Measurements from ENCODE around the gene RTN3. TPM values are rescaled to one million over a fixed set of nuclear protein-coding genes. Genes with fewer than 3 reads are reported as not detected.

The RTN3 gene
- total RNA-seq, 1 experiment from 2014 or later: 173 TPM

DNA sequence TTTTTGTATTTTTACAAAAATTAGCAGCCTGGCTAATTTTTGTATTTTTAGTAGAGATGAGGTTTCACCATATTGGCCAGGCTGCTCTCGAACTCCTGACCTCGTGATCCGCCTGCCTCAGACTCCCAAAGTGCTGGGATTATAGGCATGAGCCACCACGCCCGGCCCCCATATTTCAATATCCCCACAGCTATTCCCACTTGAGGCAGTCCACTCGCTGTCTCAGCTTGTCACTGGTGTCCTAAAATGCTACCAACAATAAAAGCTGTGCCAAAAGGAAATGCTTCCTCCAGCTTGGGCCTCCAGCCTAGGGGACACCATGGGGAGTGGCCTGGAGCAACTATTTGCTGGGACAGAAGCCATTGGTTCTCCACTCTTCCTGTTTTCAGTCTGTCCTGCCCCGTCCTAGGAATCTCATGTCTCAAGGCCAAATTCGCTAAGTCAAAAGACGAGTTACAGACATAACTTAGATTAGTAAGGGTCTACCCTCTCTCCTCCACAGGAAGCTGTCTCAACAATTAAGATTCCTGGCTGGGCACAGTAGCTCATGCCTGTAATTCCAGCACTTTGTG lies 124.6 kb downstream of the RTN3 start:
- no peak overlapping the region for H4K5ac ChIP-seq (ENCODE audit: insufficient read length, low read depth, low read length)
- H3K23ac ChIP-seq (ENCODE audit: insufficient read length, low read depth, low read length): no peak overlapping the region
- no peak for DNase-seq
- no peak overlapping the region for H4K8ac ChIP-seq (replicated peaks; ENCODE audit: insufficient read length, low read depth, low read length)
- no peak overlapping the region for H3K14ac ChIP-seq (ENCODE audit: insufficient read depth, low read length)
- H2BK15ac ChIP-seq (ENCODE audit: low read depth, low read length): no peak overlapping the region
- no peak overlapping the region for H3K56ac ChIP-seq (ENCODE audit: insufficient read length, low read depth, low read length)
- Mint-ChIP-seq H3K4me3 (no peak overlapping the region), H3K9me3 (no peaks in the 10 kb centered on the region), H3K27me3 (ENCODE audit: low read depth) (no peaks in the 10 kb centered on the region), H3K36me3 (ENCODE audit: insufficient read depth in 1 of 3, low read depth in 3 of 3) (peaks cover 0 to 3% (median 0%) of the 10 kb centered on the region in 3 experiments; a peak in 1 of 7 replicates), H3K4me1 (peaks cover 0 to 4% of the 10 kb centered on the region in 2 experiments; a peak in 1 of 4 replicates), H3K27ac (no peak overlapping the region)
- H2AFZ ChIP-seq (ENCODE audit: low read length): no peak overlapping the region
- no peak overlapping the region for H3T11ph ChIP-seq (ENCODE audit: low read length)
- H3K79me2 ChIP-seq (ENCODE audit: insufficient read depth, low read length): no peaks in the 10 kb centered on the region
- no peaks in the 10 kb centered on the region for H3K9me3 ChIP-seq (ENCODE audit: control insufficient read depth, low read depth, low read length)
- no peak overlapping the region for H2BK5ac ChIP-seq (ENCODE audit: insufficient read length, low read length)
- WGBS (ENCODE audit: extremely low coverage, insufficient read length, low lambda C conversion rate): no CpG with 5 or more reads among the region's 9 CpGs
- H3K4me2 ChIP-seq (ENCODE audit: insufficient read depth, insufficient read length, low read length): no peak overlapping the region
- no peaks in the 10 kb centered on the region; the same call in 1 of the 2 replicates for H3K4me1 ChIP-seq (ENCODE audit: insufficient read depth, low read length)
- no peak overlapping the region for H3K9ac ChIP-seq (ENCODE audit: extremely low read depth, insufficient read length, low read length)
- H4K20me1 ChIP-seq (ENCODE audit: control insufficient read depth, insufficient read depth, insufficient read length): no peaks in the 10 kb centered on the region
- H2BK120ac ChIP-seq (ENCODE audit: low read depth, low read length, poor library complexity, severe bottlenecking): no peak overlapping the region
- H3K18ac ChIP-seq (ENCODE audit: insufficient read length, low read depth, low read length): no peak overlapping the region
- no peak overlapping the region for H2BK20ac ChIP-seq (ENCODE audit: low read depth, low read length, poor library complexity, severe bottlenecking)
- H2BK12ac ChIP-seq (ENCODE audit: insufficient read length, low read depth, low read length): no peak overlapping the region
- no peak overlapping the region for H3K27ac ChIP-seq (ENCODE audit: insufficient read length, low read depth, low read length)
- H2AK5ac ChIP-seq (ENCODE audit: insufficient read length, low read length): no peak overlapping the region
- TF ChIP-seq, protein P1, sequence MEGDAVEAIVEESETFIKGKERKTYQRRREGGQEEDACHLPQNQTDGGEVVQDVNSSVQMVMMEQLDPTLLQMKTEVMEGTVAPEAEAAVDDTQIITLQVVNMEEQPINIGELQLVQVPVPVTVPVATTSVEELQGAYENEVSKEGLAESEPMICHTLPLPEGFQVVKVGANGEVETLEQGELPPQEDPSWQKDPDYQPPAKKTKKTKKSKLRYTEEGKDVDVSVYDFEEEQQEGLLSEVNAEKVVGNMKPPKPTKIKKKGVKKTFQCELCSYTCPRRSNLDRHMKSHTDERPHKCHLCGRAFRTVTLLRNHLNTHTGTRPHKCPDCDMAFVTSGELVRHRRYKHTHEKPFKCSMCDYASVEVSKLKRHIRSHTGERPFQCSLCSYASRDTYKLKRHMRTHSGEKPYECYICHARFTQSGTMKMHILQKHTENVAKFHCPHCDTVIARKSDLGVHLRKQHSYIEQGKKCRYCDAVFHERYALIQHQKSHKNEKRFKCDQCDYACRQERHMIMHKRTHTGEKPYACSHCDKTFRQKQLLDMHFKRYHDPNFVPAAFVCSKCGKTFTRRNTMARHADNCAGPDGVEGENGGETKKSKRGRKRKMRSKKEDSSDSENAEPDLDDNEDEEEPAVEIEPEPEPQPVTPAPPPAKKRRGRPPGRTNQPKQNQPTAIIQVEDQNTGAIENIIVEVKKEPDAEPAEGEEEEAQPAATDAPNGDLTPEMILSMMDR (conservative IDR thresholded peaks at IDR 0.05): no peak
- H3K4ac ChIP-seq (ENCODE audit: low read depth, low read length): no peak overlapping the region
- no peaks in the 10 kb centered on the region for H3K27me3 ChIP-seq (ENCODE audit: insufficient read depth, low read length)
- no peaks in the 10 kb centered on the region for H3K79me1 ChIP-seq (ENCODE audit: insufficient read depth, low read depth, low read length, poor library complexity, severe bottlenecking)
- no peak overlapping the region for H4K91ac ChIP-seq (ENCODE audit: insufficient read length, low read depth, low read length)
- H3K23me2 ChIP-seq (ENCODE audit: insufficient read length, low read depth, low read length, poor library complexity, severe bottlenecking): no peaks in the 10 kb centered on the region

Other genes with a start within 250 kb of the RTN3 start
- 8.5 and 9.6 TPM in 2 replicates for gene PLAAT5, start 190.3 kb upstream of the RTN3 start, total RNA-seq (2021)
- gene LGALS12, start 175.4 kb upstream of the RTN3 start, total RNA-seq (2021): 1.9 and 2.0 TPM in 2 replicates
- gene PLAAT4, start 144.7 kb upstream of the RTN3 start, total RNA-seq (2021): 3.1 and 3.5 TPM in 2 replicates
- 0.31 and 0.52 TPM in 2 replicates for gene PLAAT2, start 118.1 kb upstream of the RTN3 start, total RNA-seq (2021)
- gene PLAAT3, start 67.1 kb upstream of the RTN3 start, total RNA-seq (2021): 188 and 198 TPM in 2 replicates
- 24.0 and 25.4 TPM in 2 replicates for gene ATL3, start 10.1 kb upstream of the RTN3 start, total RNA-seq (2021)
- 48.2 and 49.3 TPM in 2 replicates for gene ZFTA, start 87.3 kb downstream of the RTN3 start, total RNA-seq (2021)
- 121 TPM in 2 replicates for gene SPINDOC, start 132.0 kb downstream of the RTN3 start, total RNA-seq (2021)
- gene MARK2, start 157.6 kb downstream of the RTN3 start, total RNA-seq (2021): 45.7 and 49.6 TPM in 2 replicates
- gene RCOR2, start 235.7 kb downstream of the RTN3 start, total RNA-seq (2021): 117 and 118 TPM in 2 replicates